Endothelial cell of umbilical vein (primary cell): Measurements from ENCODE around the gene SLC35B4.

Experiments used
- EZH2 ChIP-seq: IDR thresholded peaks from 2 replicates; pipeline ENCODE4 v1.6.1; 2012; ENCODE audit warnings: borderline replicate concordance, low read depth, mild to moderate bottlenecking, moderate library complexity, low read length, inconsistent platforms; ENCODE audit not compliant: severe bottlenecking
- MYC ChIP-seq: IDR thresholded peaks from one replicate; pipeline ENCODE4 v1.6.1; 2011; ENCODE audit warnings: mild to moderate bottlenecking, low read depth, low read length
- TF ChIP-seq, protein P1 (sequence below), 2 donors: IDR thresholded peaks; 1 replicate in 1 of 2; 2 replicates in 1 of 2; pipeline ENCODE4 v1.5.1; 2011; ENCODE audit warnings: low read length in 2 of 2, mild to moderate bottlenecking in 2 of 2, moderate library complexity in 2 of 2, control low read depth in 1 of 2, inconsistent platforms in 1 of 2, low read depth in 1 of 2; ENCODE audit not compliant: insufficient read depth in 1 of 2; ENCODE audit errors: extremely low read depth in 1 of 2

DNA sequence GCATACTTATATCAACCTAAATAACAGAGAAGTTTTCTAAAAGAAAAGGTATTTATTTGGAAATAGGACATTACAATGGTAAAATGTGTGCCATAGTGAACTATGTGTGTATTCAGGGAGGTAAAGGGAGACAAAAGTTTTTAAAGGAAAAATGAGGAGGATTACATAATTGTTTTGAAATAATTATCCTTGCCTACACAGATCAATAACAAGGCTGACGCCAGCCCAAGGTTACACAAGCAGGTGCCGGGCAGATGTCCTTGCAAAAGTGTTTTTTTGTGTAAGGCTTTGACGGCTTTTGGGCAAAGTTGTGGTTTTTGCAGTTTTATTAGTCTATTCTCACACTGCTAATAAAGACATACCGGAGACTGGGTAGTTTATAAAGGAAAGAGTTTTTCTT lies 22.7 kb upstream of the SLC35B4 start:
- TF ChIP-seq EZH2 = no peak
- TF ChIP-seq, protein P1, sequence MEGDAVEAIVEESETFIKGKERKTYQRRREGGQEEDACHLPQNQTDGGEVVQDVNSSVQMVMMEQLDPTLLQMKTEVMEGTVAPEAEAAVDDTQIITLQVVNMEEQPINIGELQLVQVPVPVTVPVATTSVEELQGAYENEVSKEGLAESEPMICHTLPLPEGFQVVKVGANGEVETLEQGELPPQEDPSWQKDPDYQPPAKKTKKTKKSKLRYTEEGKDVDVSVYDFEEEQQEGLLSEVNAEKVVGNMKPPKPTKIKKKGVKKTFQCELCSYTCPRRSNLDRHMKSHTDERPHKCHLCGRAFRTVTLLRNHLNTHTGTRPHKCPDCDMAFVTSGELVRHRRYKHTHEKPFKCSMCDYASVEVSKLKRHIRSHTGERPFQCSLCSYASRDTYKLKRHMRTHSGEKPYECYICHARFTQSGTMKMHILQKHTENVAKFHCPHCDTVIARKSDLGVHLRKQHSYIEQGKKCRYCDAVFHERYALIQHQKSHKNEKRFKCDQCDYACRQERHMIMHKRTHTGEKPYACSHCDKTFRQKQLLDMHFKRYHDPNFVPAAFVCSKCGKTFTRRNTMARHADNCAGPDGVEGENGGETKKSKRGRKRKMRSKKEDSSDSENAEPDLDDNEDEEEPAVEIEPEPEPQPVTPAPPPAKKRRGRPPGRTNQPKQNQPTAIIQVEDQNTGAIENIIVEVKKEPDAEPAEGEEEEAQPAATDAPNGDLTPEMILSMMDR (IDR thresholded peaks at IDR 0.05; ENCODE audit: extremely low read depth in 1 of 2, insufficient read depth in 1 of 2, low read depth in 1 of 2, low read length in 2 of 2) = no peak
- no peak for TF ChIP-seq MYC
